ENCODE data around the gene PPP1R12A.
"Not testable (repeated sequence)": the region's sequence is repeated elsewhere in the genome, so short reads cannot be mapped to it uniquely, and the experiment has no call there.

Gene PPP1R12A

GRCh38 chr12:79835377-79835843, 99.5 kb downstream of the PPP1R12A start:
- DNase-seq = no peak

GRCh38 chr12:79834712-79835376, 100.1 kb downstream of the PPP1R12A start:
- no peak for DNase-seq

DNA sequence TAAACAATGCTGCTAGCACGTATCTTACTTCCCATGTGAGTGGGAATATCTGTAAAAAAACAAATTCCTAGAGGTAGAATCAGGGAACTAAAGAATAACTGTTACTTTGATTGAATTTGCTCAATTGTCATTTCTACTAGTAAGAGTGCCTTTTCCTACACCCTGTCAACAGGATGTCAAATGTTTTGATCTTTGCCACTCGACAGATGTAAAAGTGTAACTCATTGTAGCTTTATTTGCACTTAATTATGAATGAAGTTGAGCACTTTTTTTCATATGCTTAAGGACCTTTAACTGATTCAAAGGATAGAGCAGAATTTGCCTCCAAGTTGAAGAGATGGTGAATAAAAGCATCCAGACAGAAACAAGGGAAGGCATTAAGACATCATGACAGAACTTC, 104.5 kb downstream of the PPP1R12A start:
- DNase-seq = no peak

- no peak for DNase-seq
Observed at GRCh38 chr12:79828924-79829323, 106.0 kb downstream of the PPP1R12A start.

GRCh38 chr12:79827484-79827883, 107.4 kb downstream of the PPP1R12A start:
- DNase-seq = no peak

DNA sequence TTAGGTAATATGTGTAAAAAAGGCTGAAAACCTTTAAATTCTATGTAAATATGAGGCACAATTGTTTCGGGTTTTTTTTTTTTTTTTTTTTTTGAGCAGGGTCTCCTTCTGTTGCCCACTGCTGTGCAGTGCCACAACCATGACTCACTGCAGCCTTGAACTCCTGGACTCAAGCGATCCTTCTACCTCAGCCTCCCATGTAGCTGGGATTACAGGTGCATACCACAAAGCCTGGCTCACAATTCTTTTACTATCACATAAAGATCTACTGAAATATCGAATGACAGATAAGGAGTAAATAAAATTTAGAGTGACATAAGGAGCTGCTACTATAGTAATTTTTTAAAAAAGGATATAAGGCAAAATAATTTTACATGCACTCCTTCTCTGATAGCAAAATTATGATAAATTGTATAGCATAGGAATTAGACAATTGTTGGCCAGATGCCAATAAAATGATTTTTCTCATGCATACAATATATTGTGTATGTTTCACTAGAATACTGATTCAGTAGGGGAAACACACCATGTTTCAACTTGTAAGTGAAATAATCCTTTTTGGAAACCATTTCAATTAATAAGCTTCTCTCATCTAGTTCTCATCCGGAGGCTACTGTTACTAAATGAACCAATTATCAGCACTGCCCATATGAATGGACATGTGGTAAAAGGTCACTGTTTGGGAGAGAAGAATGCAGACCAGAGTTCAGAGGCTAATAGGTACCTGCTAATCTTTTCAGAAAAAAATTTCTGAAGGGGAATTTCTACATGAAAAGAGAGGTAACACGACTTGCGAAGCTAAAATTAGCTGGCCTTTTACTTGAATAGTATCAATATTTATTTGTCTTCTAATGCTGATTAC, 108.4 kb downstream of the PPP1R12A start:
- DNase-seq = no peak

- no peak for DNase-seq
Observed at GRCh38 chr12:79822475-79822874, 112.4 kb downstream of the PPP1R12A start.

DNA sequence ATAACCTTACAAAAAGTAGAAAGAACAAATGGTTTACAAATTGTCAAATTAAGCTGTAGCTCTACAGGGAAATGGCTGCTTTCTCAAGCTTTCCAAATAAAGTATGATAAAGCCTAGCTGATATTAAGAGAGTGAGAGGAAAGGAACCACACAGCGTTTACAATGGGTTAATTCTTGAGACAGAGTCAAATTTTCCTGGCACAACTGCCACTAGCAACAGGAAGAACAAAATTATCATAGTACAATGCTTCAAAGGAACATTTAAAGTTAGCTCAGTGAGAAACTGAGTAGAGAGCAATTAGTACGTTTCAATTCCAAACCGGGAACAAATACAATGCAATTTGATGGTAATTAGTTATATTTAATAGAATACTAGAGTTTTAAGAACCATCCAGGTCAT, 116.0 kb downstream of the PPP1R12A start:
- no peak for DNase-seq

DNA sequence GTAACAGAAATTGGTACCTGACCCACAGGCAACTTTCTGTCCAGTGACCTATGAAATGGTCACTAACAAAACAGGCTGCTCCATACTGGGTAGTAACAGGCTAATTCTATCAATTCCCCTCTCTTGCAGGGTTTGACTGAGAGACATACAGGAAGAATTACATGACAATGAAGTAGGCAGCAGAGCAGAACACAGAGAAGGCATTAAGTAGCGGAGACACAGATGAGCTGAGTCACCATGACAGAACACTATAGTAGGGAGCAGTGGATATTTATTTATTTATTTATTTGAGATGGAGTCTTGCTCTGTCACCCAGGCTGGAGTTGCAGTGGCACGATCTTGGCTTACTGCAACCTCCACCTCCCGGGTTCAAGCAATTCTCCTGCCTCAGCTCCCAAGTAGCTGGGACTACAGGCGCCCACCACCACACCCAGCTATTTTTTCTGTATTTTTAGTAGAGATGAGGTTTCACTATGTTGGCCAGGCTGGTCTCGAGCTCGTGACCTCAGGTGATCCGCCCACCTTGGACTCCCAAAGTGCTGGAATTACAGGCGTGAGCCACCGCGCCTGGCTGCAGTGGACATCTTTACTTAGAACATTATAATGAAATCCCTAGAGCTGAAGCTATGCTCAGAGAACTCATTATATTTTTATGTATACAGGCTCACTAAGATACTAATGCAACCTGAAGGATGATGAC, 150.4 kb downstream of the PPP1R12A start:
- DNase-seq = not testable (repeated sequence)

DNA sequence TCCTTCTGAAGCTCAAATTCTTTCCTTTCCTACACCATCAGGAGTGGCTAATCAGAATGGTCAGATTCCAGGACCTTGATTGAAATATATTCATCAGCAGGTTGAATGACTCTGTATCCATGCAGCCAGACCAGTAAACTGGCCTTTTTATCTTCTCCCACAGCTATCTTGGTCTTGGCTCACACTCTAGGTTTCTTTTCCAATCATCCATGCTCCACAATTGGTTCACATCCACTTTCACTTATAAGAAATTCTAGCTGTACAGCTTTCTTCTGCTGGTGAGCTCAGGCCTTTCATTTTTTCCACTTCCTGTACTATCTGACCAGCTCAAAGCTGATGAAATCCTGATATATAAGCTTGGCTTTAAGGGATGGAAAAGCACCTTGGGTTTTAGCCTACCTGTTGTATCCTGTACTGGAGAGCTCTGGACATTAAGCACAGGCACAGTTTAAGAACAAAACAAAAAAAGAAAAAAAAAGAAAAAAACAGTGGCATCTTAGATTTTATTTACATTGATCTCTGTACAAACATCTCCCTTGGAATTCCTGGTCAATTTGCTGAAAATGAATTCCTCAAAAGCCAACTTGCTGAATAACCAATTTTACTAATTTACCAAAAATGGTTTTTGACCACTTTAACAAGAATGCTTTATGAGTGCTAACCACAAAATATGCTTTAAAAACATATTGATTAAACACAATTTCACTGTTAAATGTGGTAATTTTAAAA, 152.6 kb downstream of the PPP1R12A start:
- DNase-seq = no peak

DNA sequence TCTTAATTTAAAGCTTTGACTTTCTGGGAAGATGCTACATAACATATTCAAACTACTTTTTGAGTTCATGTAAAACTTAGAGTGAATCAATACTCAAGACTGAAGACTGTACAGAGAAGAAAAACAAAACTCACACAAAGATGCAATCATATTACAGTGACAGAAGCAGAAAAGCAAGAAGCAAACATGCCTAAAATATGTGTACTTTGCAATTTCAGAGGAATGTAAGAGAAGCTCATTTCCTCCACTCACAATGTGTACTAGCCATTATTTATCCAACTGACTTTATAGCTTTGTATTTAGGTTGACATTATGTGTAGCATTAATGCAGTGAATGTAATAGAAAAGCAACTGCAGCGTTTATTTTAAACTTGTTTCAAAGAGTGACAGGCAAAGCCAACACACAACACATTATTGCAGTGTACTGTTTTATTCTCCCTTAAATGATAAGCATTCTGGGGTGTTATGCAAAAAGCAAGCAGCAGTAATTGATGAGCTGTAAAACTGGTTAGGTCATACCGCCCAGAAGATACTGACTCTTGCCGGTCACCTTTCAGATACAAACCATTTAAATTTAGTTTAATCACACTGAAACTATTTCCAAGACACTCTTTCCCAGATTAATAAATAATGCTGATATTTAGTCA, 156.0 kb downstream of the PPP1R12A start:
- DNase-seq = no peak

DNA sequence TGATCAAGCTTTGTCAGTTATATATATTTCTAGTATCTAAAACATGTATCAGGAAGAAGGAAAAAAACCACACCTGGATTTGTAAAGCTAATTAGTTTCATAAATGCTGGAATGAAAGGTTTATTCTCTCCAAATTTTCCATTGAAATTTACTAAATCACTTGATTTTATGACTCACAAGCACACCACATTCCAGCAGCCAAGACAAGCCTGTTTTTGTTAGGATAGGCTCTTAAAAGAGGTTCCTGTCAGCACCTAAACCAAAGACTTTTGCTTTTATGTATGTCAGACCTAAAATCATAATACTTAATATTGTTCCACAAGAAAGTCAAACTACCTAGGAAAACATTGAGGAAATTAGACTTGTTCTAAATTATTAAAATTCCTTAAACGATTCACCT, 158.8 kb downstream of the PPP1R12A start:
- DNase-seq = no peak

GRCh38 chr12:79775355-79776027, 159.4 kb downstream of the PPP1R12A start:
- no peak for DNase-seq

DNA sequence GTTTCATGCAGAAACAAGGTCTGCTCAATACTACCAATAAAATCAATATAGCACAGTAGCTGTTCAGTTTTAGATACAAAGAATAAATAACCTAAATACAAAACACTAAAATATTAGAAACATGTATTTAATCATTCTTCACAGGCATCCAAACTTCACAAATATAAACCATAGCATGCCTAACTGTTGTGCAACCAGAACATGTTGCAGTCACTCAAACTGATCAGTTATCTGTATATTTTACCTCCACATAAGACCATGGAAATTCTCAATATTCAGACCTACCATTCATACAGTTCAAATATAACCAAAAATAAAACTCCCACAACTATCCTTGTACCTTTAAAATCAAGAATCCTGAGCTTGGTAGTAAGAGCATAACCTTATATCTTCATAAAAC, 161.0 kb downstream of the PPP1R12A start:
- no peak for DNase-seq

DNA sequence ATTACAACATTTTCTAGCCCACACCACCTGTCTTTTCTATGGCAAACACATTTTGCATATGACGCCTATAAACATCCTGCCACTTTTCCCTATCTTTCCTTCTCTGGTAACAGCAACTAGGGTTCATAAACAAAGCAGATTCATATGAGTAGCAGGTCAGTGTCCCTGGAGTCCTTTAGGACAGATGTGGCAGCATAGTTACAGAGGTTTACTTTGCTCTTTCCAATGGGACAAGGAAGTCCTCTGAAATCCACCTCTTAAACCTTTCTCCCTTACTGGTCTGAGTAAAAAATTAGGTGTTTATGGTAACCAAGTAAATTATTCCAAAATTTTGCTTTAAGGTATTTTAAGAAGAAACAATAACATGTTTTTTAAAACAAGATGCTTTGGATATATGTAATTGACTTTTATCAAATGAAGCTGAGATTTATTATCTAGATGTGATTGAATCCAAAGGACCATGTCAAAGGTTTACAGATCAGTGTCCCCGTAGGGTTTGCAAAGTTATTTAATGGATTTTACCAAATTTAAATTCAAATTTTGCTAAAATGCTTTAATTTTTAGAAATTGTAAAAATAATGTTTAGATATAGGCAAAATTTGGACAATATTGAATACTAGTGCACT, 164.9 kb downstream of the PPP1R12A start:
- DNase-seq = no peak

DNA sequence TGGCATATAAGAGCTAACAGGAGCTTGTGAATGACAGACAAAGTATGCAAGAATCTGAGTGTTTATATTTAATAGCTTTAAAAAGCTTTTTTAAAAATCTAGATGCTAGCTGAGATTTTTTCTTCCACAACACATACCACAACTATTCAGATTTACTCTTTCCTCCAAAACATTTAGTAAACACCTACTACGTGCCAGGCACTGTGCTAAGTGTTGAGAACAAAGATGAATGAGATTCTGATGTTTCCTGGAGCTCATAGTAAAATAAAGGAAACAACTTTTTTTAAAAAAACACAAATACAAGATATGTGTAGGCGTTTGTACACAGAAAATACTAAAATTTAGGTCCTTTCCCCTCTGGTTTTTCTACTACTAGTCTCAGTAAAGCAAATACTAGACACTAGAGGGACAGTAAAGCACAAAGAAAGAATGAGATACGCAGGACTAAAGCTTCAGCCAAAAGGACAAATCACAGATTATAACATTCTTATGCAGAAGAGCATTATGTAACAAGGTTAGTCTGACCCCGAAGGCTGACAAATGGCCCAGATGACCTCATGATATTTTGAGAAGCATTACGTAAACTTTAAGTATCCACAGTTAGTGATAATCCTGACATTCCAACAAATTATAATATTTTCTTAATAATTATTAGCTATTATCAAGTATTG, 165.6 kb downstream of the PPP1R12A start:
- no peak for DNase-seq

DNA sequence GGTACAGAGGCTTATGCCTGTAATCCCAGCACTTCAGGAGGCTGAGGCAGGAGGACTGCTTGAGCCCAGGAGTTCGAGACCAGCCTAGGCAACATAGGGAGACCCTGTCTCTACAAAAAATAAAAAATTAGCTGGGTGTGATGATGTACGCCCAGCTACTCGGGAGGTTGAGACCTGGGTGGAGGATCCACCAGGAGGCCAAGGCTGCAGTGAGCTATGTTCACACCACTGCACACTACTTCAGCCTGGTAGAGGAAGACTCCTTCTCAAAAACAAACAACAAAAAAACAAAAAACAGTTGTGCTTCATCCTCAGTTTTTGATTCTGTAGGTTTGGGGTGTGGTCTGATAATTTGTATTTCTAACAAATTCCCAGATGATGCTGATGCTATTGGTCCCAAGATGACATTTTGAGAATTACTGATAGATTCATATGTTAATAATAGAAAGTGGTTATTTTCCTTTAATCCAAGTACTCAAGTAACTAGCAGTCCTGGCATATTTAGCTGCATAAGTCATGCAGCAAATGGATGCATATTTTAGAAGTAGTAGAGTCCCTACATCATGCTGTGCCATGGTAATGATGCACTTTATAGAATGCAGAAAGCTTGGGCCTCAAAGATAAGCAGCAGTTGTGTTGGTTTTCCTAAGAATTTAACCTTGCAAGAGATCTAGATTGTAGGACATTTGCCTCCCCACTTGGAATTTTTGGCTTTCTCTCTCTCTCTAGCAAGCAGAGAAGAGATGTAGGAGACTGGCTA, 168.0 kb downstream of the PPP1R12A start:
- DNase-seq = no peak

DNA sequence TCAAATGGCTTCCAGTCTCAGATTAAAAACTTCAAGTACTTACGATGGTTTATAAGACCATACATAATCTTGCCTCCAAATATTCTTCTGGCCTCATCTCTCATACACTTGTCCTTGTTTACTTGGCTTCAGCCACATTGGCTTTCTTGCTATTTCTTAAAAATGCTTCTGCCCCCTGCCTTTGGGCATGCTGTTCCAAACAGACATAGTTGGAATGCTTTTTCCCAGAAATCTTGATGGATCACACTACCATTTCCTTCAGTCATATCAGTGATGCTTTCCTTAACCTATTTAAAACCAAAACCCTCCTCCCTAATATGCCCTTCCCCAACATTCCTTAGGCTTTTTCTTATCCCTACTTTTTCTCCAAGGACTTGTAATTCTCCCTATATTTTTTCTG, 169.7 kb downstream of the PPP1R12A start:
- DNase-seq = no peak

DNA sequence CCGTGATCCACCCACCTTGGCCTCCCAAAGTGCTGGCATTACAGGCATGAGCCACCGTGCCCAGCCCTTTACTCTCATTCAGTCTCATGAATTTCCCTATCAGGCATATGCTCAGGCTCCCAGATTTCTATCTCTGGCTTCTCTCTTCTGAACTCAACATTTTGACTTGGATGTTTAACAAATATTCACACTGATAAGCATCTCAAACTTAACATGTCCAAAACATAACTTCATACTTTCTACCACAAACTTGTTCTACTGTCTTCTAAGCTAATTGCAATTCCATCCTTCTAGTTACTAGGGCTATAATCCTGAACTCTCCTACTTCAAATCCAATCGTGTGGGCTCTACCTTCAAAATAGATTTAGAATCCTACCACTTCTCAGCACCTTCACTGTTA, 170.3 kb downstream of the PPP1R12A start:
- DNase-seq = no peak

Data from NCI-H1092 treated with DMSO at 0.1 percent for 48 hours (cell line).